HL-60 (cell line): ENCODE results near the gene MAD1L1.

Experiments
- POLR2AphosphoS5 ChIP-seq: IDR thresholded peaks from 2 replicates; pipeline ENCODE4 v1.6.1; 2012; ENCODE audit warnings: low read depth
- REST ChIP-seq: IDR thresholded peaks from 2 replicates; pipeline ENCODE4 v1.6.1; 2012; ENCODE audit warnings: low read depth; ENCODE audit not compliant: insufficient replicate concordance

DNA sequence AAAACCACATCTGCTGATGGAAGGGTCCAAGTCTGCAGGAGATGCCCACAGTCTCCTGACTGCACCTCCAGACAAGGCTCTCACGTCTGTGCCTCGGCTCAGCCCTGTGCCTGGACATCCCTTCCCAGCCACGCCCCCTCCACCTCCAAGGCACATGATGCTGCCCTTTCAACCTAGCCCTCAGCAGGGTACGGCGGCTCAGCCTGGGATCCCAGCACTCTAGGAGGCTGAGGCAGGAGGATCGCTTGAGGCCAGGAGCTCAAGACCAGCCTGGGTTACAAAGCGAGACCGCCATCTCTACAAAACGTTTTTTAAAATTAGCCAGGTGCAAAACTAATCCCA is 14.3 kb downstream of the MAD1L1 start:
- TF ChIP-seq REST (no peak), POLR2AphosphoS5 (no peak)
